ENCODE data around the gene ETV1. TPM values are rescaled to one million over a fixed set of nuclear protein-coding genes. Genes with fewer than 3 reads are reported as not detected.

The ETV1 gene
- total and polyA plus RNA-seq, 4 donors: 34.9 to 59.6 (median 41.7) TPM

DNA sequence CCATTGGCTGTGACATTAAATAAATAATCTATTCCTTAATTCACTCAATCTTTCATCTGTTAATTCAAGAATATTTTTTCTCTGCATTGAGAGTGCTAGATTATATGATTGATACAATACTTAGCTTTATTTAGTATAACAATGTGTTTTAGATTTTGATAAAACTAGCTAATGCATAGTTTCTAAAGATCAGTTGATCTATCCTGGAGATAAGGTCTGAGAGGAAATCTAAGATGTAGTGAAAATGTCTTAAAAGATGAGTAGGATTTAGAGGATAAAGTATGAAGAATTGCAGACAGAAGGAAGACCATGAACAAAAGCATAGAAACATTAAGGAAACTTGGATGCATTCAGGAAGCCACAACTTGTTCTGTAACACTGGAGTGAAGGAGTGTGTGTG lies 110.3 kb downstream of the ETV1 start:
- Histone ChIP-seq H3K9me3 (ENCODE audit: control insufficient read depth, insufficient read depth, low read length) (peaks cover 2% of the 10 kb centered on the region), H3K36me3 (ENCODE audit: control insufficient read depth, insufficient read depth, low read length) (no peaks in the 10 kb centered on the region), H3K27me3 (ENCODE audit: control insufficient read depth, insufficient read depth, low read length) (no peaks in the 10 kb centered on the region), H3K4me1 (ENCODE audit: control insufficient read depth, insufficient read depth, low read length) (no peaks in the 10 kb centered on the region), H3K4me3 (ENCODE audit: low read depth, low read length) (no peak overlapping the region), H3K27ac (ENCODE audit: low read depth, low read length) (no peak overlapping the region)
- DNase-seq (ENCODE audit: low read depth in 4 of 6, low spot score in 6 of 6): no peak

DNA sequence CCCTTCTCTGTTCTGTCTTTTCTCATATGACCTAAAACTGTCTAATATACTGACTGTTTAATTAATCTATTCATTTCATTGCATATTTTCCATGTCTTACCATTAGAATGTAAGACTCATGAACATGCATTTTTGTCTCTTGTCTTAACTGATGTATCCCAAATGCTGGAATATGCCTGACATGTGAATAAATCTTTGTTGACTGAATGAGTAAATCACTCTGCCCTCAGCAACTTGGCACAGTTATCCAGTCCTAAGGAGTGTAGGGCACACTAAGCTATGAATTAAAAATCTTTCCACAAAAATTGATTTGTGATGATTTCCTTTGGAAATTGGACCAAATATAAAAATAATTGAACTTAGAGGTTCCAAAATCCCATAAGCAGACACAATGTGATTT lies 111.3 kb downstream of the ETV1 start:
- H3K4me3 ChIP-seq (ENCODE audit: low read depth, low read length): no peak overlapping the region
- no peak for DNase-seq (ENCODE audit: low read depth in 4 of 6, low spot score in 6 of 6)
- H3K27ac ChIP-seq (ENCODE audit: low read depth, low read length): no peak overlapping the region
- H3K36me3 ChIP-seq (ENCODE audit: control insufficient read depth, insufficient read depth, low read length): no peaks in the 10 kb centered on the region
- H3K9me3 ChIP-seq (ENCODE audit: control insufficient read depth, insufficient read depth, low read length): peaks cover 2% of the 10 kb centered on the region
- no peaks in the 10 kb centered on the region for H3K27me3 ChIP-seq (ENCODE audit: control insufficient read depth, insufficient read depth, low read length)
- H3K4me1 ChIP-seq (ENCODE audit: control insufficient read depth, insufficient read depth, low read length): no peaks in the 10 kb centered on the region

DNA sequence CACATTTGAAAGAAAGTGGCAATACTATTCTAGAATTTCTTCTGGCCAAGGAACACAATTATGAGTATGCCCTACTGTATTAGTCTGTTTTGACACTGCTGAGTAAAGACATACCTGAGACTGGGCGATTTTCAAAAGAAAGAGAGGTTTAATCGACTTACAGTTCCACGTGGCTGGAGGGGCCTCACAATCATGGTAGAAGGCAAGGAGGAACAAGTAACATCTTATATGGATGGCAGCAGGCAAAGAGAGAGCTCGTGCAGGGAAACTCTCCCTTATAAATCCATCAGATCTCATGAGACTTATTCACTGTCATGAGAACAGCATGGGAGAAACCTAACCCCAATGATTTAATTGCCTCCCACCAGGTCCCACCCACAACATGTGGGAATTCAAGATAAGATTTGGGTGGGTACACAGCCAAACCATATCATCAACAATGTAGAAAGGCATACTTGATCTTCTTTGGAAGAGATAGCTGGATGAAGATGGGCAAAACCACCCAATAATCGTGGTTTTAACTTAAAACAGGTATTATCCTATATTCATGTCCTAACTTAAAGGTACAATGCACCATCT lies 113.9 kb downstream of the ETV1 start:
- Histone ChIP-seq H3K4me1 (ENCODE audit: control insufficient read depth, insufficient read depth, low read length) (no peaks in the 10 kb centered on the region), H3K4me3 (ENCODE audit: low read depth, low read length) (no peak overlapping the region), H3K27me3 (ENCODE audit: control insufficient read depth, insufficient read depth, low read length) (no peaks in the 10 kb centered on the region), H3K27ac (ENCODE audit: low read depth, low read length) (no peak overlapping the region), H3K36me3 (ENCODE audit: control insufficient read depth, insufficient read depth, low read length) (no peaks in the 10 kb centered on the region), H3K9me3 (ENCODE audit: control insufficient read depth, insufficient read depth, low read length) (peaks cover 2% of the 10 kb centered on the region)
- no peak for DNase-seq (ENCODE audit: low read depth in 4 of 6, low spot score in 6 of 6)
- WGBS (ENCODE audit: insufficient coverage): 94% methylated on average over 3 of the region's 5 CpGs

DNA sequence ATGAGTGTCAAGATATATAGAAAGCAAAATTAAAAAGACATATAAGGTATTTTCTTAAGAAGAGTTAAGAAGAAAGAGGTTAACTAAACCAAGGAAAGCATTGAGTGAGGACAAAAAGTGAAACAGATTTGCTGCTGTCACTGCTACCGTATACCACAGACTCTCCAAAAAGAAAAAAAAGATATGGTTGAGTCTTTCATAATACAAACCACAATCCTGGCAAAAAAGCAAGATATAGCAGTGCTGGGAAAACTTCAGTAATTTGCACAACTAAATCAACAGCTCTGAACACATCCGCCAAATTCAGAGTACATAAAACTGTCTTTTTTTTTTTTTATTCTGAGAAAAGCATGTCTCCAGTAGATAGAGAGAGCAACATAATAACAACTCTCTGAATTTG lies 114.7 kb downstream of the ETV1 start:
- Histone ChIP-seq H3K9me3 (ENCODE audit: control insufficient read depth, insufficient read depth, low read length) (peaks cover 2% of the 10 kb centered on the region), H3K4me1 (ENCODE audit: control insufficient read depth, insufficient read depth, low read length) (no peaks in the 10 kb centered on the region), H3K4me3 (ENCODE audit: low read depth, low read length) (no peak overlapping the region), H3K27ac (ENCODE audit: low read depth, low read length) (no peak overlapping the region), H3K36me3 (ENCODE audit: control insufficient read depth, insufficient read depth, low read length) (no peaks in the 10 kb centered on the region), H3K27me3 (ENCODE audit: control insufficient read depth, insufficient read depth, low read length) (no peaks in the 10 kb centered on the region)
- WGBS (ENCODE audit: insufficient coverage): no CpG with 5 or more reads among the region's 2 CpGs
- DNase-seq (ENCODE audit: low read depth in 4 of 6, low spot score in 6 of 6): peak in 1 of 6 donors; percentile 15

DNA sequence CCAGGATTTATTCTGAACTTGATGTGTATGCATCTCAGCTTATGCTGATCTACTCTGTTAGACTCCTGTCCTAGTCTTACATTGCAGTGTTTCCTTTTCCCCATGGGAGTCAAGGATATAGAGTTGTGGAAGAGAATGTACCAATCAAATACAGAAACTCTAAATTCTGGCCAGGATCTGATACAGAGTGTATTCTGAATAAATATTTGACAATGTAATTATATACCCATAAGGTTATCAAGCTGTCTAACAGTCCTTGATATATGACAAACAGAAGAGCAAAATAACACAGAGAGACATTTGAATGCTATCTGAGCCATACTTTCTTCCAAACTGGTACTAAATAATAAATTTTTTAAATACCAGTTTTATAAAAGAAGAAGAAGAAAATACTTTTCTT lies 116.8 kb downstream of the ETV1 start:
- Histone ChIP-seq H3K4me1 (ENCODE audit: control insufficient read depth, insufficient read depth, low read length) (no peaks in the 10 kb centered on the region), H3K9me3 (ENCODE audit: control insufficient read depth, insufficient read depth, low read length) (no peaks in the 10 kb centered on the region), H3K27ac (ENCODE audit: low read depth, low read length) (no peak overlapping the region), H3K4me3 (ENCODE audit: low read depth, low read length) (no peak overlapping the region), H3K36me3 (ENCODE audit: control insufficient read depth, insufficient read depth, low read length) (no peaks in the 10 kb centered on the region), H3K27me3 (ENCODE audit: control insufficient read depth, insufficient read depth, low read length) (no peaks in the 10 kb centered on the region)
- DNase-seq (ENCODE audit: low read depth in 4 of 6, low spot score in 6 of 6): no peak

DNA sequence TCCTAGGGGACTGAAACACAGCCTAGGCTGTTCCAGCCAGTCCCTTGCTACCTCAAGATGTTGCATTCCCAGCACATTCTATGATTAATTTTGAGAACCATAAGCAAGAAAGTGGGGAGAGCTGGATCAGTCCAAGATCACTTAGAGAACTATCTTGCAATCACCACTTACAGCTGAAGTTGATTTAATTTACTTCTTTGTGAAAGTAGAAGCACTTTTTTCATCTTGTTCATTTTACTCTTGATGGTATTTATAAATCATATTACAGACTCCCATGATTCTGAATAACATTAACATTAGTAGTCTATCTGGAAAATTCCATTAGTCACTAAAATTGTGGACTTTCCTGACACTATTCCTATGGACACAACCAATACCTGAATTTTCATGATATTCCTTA lies 118.5 kb downstream of the ETV1 start:
- no peak overlapping the region for H3K27ac ChIP-seq (ENCODE audit: low read depth, low read length)
- no peaks in the 10 kb centered on the region for H3K9me3 ChIP-seq (ENCODE audit: control insufficient read depth, insufficient read depth, low read length)
- H3K27me3 ChIP-seq (ENCODE audit: control insufficient read depth, insufficient read depth, low read length): no peaks in the 10 kb centered on the region
- H3K4me3 ChIP-seq (ENCODE audit: low read depth, low read length): no peak overlapping the region
- H3K4me1 ChIP-seq (ENCODE audit: control insufficient read depth, insufficient read depth, low read length): no peaks in the 10 kb centered on the region
- DNase-seq (ENCODE audit: low read depth in 4 of 6, low spot score in 6 of 6): no peak
- H3K36me3 ChIP-seq (ENCODE audit: control insufficient read depth, insufficient read depth, low read length): no peaks in the 10 kb centered on the region

DNA sequence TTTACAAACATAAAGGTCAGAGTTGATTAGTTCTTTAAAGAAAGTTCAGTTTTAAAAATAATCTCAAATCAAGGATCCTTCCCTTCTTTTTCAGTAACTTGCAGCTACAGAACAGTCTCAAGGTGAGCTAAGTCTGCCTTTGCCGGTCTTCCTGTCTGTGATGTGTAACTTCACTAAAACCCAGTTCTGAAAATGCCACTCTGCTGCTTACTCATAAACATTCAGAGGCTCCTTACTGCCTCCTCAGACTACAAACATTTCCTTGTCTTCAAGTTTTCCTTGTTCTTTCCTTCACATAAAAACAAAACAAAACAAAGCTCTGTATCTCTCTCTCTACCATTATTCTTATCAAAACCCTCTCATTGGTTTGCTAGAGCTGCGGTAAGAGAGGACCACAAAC lies 128.7 kb downstream of the ETV1 start:
- Histone ChIP-seq H3K9me3 (ENCODE audit: control insufficient read depth, insufficient read depth, low read length) (no peaks in the 10 kb centered on the region), H3K27me3 (ENCODE audit: control insufficient read depth, insufficient read depth, low read length) (no peaks in the 10 kb centered on the region), H3K4me3 (ENCODE audit: low read depth, low read length) (no peak overlapping the region), H3K27ac (ENCODE audit: low read depth, low read length) (no peak overlapping the region), H3K36me3 (ENCODE audit: control insufficient read depth, insufficient read depth, low read length) (no peaks in the 10 kb centered on the region), H3K4me1 (ENCODE audit: control insufficient read depth, insufficient read depth, low read length) (no peaks in the 10 kb centered on the region)
- WGBS (ENCODE audit: insufficient coverage): 88% methylated on average over 1 of the region's 2 CpGs
- no peak for DNase-seq (ENCODE audit: low read depth in 4 of 6, low spot score in 6 of 6)

DNA sequence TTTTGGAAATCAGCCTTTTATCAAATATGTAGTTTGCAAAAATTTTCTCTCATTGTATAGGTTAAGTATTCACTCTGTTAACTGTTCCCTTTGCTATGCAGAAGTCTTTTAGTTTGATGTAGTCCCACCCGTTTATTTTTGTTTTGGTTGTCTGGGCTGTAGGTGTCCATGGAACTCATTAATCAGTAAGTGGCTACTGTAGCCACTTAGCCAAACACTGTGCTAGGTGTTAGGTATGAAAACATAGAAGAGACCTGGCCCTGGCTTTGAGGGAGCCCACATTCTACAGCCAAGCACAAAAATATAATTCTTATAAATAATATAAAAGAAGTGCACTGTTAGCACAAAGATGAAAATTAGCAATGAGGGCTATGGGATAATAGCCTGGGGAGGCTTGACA lies 133.5 kb downstream of the ETV1 start:
- H3K27ac ChIP-seq (ENCODE audit: low read depth, low read length): no peak overlapping the region
- no peaks in the 10 kb centered on the region for H3K4me1 ChIP-seq (ENCODE audit: control insufficient read depth, insufficient read depth, low read length)
- H3K4me3 ChIP-seq (ENCODE audit: low read depth, low read length): no peak overlapping the region
- no peaks in the 10 kb centered on the region for H3K9me3 ChIP-seq (ENCODE audit: control insufficient read depth, insufficient read depth, low read length)
- no peak for DNase-seq (ENCODE audit: low read depth in 4 of 6, low spot score in 6 of 6)
- WGBS (ENCODE audit: insufficient coverage): 100% methylated on average over 1 of the region's 1 CpG
- no peaks in the 10 kb centered on the region for H3K27me3 ChIP-seq (ENCODE audit: control insufficient read depth, insufficient read depth, low read length)
- H3K36me3 ChIP-seq (ENCODE audit: control insufficient read depth, insufficient read depth, low read length): no peaks in the 10 kb centered on the region

DNA sequence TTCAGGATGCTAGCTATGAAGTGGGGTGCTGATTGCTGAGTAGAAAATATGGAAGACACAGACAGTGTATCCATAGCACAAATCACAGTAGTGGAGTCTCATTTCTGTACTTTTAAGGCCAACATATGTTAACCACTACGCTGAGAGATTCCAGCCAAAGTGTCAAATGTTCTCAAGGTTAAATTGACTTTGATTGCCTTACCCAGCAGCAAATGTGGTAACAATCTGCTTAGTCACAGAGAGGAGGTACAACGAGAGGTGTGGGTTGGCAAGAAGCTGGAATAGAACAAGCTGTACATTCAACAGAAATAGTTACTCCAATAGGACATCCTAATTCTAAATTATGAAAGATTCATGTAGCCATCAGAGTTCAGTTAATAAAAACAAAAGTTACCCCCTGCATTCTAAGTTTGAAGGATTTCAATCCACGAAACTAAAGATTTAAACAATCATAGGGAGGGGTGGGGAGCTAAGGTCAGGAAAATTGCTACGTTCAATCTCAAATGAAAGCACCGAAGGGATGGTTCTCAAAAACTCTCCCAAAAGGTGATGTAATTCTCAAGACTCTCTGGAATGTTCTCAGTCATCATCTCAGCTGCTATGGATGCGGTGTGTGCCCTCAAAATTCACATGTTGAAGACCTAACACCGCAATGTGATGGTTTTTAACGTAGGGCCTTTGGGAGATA lies 137.0 kb downstream of the ETV1 start:
- 96% methylated on average over 4 of the region's 8 CpGs for WGBS (ENCODE audit: insufficient coverage)
- Histone ChIP-seq H3K27ac (ENCODE audit: low read depth, low read length) (no peak overlapping the region), H3K4me3 (ENCODE audit: low read depth, low read length) (no peak overlapping the region), H3K36me3 (ENCODE audit: control insufficient read depth, insufficient read depth, low read length) (no peaks in the 10 kb centered on the region), H3K27me3 (ENCODE audit: control insufficient read depth, insufficient read depth, low read length) (no peaks in the 10 kb centered on the region), H3K4me1 (ENCODE audit: control insufficient read depth, insufficient read depth, low read length) (no peaks in the 10 kb centered on the region), H3K9me3 (ENCODE audit: control insufficient read depth, insufficient read depth, low read length) (no peaks in the 10 kb centered on the region)
- no peak for DNase-seq (ENCODE audit: low read depth in 4 of 6, low spot score in 6 of 6)

DNA sequence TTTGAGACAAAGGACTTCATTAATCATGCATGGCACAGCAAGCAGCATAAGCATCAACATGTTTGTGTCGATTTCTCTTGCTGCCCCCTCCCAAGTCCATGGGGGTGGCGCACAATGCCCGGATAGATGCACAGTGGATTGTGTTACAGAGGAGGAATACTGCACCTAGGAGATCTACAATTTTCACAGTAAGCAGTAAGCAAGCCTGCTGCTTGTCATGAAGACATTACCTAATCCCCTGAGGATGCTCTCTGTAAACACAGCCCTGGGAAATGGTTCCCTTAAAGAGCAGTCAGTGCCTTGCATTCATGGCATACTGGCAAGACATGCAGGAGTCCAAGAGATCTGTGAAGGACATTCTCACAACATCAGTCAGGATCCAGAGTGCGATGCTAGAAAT lies 137.7 kb downstream of the ETV1 start:
- Histone ChIP-seq H3K27ac (ENCODE audit: low read depth, low read length) (no peak overlapping the region), H3K9me3 (ENCODE audit: control insufficient read depth, insufficient read depth, low read length) (no peaks in the 10 kb centered on the region), H3K36me3 (ENCODE audit: control insufficient read depth, insufficient read depth, low read length) (no peaks in the 10 kb centered on the region), H3K4me1 (ENCODE audit: control insufficient read depth, insufficient read depth, low read length) (no peaks in the 10 kb centered on the region), H3K27me3 (ENCODE audit: control insufficient read depth, insufficient read depth, low read length) (no peaks in the 10 kb centered on the region), H3K4me3 (ENCODE audit: low read depth, low read length) (no peak overlapping the region)
- peak in 3 of 6 donors; percentile 5 to 74 (median 13) for DNase-seq (ENCODE audit: low read depth in 4 of 6, low spot score in 6 of 6)
- no CpG with 5 or more reads among the region's 4 CpGs for WGBS (ENCODE audit: insufficient coverage)

Measured in spinal cord (tissue), 10 donors.